Brain microvascular endothelial cell (primary cell): Measurements from ENCODE around the gene BLTP3B.

Source experiments
- DNase-seq: peaks from one replicate; pipeline ENCODE4 v3.0.0-alpha.2; 2020
- H3K27ac ChIP-seq: fragments of 250-450 bp; sonication (Bioruptor Pico); 2 replicates; pipeline ENCODE4 v1.5.1; 2020; ENCODE audit warnings: mild to moderate bottlenecking, moderate library complexity
- H3K27me3 ChIP-seq: fragments of 250-450 bp; sonication (Bioruptor Pico); replicated peaks from 2 replicates; pipeline ENCODE4 v1.5.1; 2020; ENCODE audit warnings: mild to moderate bottlenecking
- H3K36me3 ChIP-seq: fragments of 250-450 bp; sonication (Bioruptor Pico); replicated peaks from 2 replicates; pipeline ENCODE4 v1.5.1; 2020; ENCODE audit warnings: mild to moderate bottlenecking
- H3K4me3 ChIP-seq: 2 replicates; pipeline ENCODE4 v1.5.1; 2011; ENCODE audit warnings: low read depth, mild to moderate bottlenecking, control low read depth, low read length, moderate library complexity
- CTCF ChIP-seq: IDR thresholded peaks from 2 replicates; pipeline ENCODE4 v1.5.1; 2011; ENCODE audit warnings: low read depth, mild to moderate bottlenecking, moderate library complexity, low read length, control low read depth, inconsistent platforms; ENCODE audit errors: missing control alignments
- in situ Hi-C: cut with HindIII; loops from 2 replicates; pipeline ENCODE4 v1.10.0; 2017; ENCODE audit warnings: low sequenced_read_pairs, low pct_ligation_motif_present

BLTP3B gene

DNA sequence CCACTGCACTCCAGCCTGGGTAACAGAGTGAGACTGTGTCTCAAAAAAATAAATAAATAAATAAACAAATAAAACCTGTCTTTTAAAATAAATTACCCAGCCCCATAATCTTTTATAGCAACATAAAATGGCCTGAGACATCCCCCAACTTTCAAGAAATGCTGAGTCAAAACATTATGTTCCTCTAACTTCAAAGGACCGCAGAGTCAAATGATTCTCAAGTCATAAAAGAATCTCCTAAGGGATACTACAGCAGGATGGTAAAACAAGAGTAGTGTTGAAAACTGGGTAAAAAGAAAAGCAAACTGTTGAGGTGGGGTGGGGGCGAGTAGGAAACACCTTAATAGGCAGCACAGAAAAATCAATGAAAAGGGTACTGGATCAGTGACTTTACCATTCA is 9.5 kb downstream of the BLTP3B start:
- in situ Hi-C loops, result no loop called here
- Histone ChIP-seq H3K4me3 (no peak overlapping the region), H3K36me3 (no peaks in the 10 kb centered on the region), H3K27ac (no peak overlapping the region), H3K27me3 (no peaks in the 10 kb centered on the region)
- no peak for TF ChIP-seq CTCF
- DNase-seq, result no peak

- in situ Hi-C loops, result no loop called here
- Histone ChIP-seq H3K4me3 (no peak overlapping the region), H3K27ac (no peak overlapping the region), H3K36me3 (no peaks in the 10 kb centered on the region), H3K27me3 (no peaks in the 10 kb centered on the region)
- peak; percentile 64 for TF ChIP-seq CTCF
- DNase-seq, result no peak
These were observed 14.2 kb downstream of the BLTP3B start for GRCh38 chr12:100128512-100128908.

- H3K27ac ChIP-seq, result no peak overlapping the region
- in situ Hi-C loops, result no loop called here
- no peak for DNase-seq
- no peak for TF ChIP-seq CTCF
- no peaks in the 10 kb centered on the region for H3K36me3 ChIP-seq
- no peaks in the 10 kb centered on the region for H3K27me3 ChIP-seq
- H3K4me3 ChIP-seq, result no peak overlapping the region
These were observed 14.7 kb downstream of the BLTP3B start for GRCh38 chr12:100127766-100128511.

- Histone ChIP-seq H3K36me3 (no peaks in the 10 kb centered on the region), H3K4me3 (no peak overlapping the region), H3K27me3 (no peaks in the 10 kb centered on the region), H3K27ac (no peak overlapping the region)
- in situ Hi-C loops, result no loop called here
- DNase-seq, result no peak
- no peak for TF ChIP-seq CTCF
These were observed 19.2 kb downstream of the BLTP3B start for GRCh38 chr12:100123316-100124095.

GRCh38 chr12:100120355-100120754 is 22.3 kb downstream of the BLTP3B start:
- in situ Hi-C loops, result no loop called here
- Histone ChIP-seq H3K36me3 (no peaks in the 10 kb centered on the region), H3K4me3 (no peak overlapping the region), H3K27me3 (no peaks in the 10 kb centered on the region), H3K27ac (no peak overlapping the region)
- TF ChIP-seq CTCF, result no peak
- DNase-seq, result no peak
